HS-27A (cell line): ENCODE results near the gene LRMDA.

Source experiments
- DNase-seq: peaks from one replicate; pipeline ENCODE4 v3.0.0-alpha.2; 2012; ENCODE audit warnings: low read depth, missing footprints

Gene LRMDA

DNA sequence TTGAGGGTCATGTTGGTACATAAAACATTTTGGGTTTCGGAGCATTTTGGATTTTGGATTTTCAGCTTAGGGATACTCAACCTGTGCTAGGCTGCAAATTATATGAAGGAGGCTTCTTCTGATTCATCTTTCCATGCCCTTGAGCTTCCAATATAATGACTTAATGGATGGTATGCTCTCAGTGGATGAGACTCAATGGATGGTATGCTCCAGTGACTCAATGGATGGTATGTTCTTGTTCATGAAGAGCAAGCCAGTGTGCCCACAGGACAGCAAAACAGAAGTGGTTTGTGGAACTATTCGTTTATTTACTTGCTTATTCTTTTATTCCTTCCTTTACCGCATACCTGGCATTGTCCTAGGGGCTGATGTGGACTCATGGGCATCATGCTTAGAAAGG is 969.6 kb downstream of the LRMDA start:
- no peak for DNase-seq

DNA sequence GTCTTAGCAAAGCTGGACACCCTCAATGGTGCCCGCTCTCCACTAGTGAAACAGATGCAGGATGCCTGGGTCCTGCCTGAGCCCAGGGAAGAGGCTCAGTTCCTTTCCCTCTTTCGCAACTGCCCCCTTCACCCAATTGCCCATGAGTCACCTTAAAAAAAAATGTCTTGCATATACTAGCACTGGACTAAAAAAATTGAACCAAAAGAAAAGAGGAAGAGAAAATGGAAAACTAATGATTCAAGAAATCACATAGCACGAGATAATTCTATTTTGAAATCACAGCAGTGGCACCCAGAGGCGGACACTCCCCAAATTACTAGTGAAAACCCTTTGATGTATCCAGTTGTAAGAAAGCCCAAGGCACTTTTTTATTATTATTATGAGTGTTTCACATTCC is 972.5 kb downstream of the LRMDA start:
- no peak for DNase-seq

DNA sequence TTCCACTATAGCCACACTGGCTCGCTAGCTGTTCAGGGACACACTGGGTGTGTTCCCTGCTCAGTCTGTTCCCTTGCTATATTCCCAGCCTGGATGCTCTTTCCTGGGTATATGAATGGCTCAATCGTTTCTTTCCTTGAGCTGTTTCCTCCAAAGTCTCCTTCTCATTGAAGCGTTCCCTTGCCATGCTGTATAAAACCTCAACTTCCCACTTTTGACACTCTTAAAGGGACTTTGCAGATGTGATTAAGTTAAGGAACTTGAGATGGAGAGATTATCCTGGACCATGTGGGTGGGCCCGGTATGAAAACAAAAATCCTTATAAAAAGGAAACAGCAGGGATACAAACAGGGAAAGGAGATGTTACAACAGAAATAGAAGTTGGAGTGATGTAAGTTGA is 973.1 kb downstream of the LRMDA start:
- DNase-seq = no peak

DNA sequence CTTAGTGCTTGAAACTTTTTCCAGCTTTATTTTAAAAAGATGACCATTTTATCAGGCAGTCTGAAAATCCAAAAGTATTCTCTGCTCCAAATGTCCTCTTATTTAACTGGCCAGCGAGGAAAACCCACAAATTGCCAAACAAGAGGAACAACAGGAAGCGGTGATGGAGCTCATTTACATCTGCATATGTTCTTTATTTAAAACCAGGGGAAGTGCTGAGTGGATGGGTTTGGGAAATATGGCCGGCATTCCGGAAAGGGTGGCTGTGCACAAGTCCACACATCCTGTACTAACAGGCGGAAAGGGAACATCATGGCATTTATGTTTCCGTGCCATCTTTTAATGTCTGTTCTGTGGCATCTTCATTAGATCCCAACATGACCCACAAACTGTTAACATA is 974.5 kb downstream of the LRMDA start:
- no peak for DNase-seq

DNA sequence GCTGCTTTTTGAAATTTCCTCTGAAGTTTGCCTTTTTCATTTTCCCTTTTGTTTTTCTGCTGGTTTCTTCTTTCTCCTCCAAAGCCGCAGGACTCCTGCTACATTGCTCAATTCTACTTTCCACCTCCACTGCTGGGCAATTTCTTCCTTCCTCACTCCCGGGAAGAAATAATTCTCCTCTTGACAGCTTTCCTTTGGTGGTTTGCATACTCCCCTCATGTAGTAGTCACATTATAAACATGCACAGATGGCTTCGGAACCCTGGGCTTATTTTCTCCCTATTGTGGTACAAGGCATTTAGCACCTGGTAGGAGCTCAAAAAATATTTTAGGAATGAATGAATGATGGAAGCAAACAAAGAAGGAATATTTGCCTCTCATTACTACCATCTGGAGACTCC is 977.2 kb downstream of the LRMDA start:
- no peak for DNase-seq

DNA sequence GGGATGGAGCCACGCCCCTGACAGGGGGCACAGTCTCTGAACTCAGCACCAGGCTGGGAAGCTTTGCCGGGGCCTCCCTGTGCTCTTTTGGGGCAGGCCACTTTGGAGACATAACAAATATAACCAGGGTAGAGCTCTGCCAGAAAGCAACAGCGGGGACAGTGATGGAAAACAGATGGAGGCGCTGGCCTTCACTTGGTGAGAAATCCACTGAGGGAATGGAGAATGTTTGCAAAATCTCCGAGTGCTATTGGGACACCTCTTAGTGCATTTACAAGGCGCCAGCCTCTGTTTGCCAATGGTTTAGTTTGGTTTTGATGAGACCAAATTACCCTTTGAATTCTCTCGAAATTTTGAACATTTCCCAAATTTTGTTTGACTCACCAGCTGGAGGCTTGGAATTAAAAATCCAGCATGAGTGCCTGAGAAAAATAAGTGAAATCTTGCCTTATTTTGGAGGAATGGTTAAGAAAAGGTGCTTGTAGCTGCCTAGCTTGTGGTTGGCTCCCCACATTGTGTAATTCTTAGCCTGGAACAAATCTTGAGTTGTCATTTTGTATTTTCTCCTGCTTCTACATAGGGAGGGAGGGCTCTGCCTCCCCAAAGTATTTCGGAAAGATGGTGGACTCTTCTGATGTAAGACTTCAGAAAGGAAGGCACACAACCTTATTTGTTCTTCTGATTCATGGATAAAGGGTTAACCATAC is 980.5 kb downstream of the LRMDA start:
- no peak for DNase-seq

DNA sequence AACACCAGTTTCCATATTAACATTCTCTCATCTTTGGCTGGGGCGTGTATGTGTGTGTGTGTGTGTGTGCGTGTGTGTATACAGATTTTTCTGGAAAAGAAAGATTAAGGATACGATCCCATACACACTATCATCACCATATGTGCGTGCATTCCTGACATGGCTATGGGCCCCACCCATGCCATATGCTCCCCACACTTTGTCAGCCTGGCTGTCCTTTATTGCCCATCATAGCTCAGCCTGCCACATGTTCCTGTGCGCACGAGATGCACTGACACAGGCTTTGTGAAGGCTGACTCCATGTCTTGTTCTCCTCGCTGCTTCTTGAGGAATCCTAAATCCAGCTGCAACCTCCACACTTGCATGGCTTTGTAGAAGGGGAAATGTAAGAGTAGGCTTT is 984.1 kb downstream of the LRMDA start:
- no peak for DNase-seq

DNA sequence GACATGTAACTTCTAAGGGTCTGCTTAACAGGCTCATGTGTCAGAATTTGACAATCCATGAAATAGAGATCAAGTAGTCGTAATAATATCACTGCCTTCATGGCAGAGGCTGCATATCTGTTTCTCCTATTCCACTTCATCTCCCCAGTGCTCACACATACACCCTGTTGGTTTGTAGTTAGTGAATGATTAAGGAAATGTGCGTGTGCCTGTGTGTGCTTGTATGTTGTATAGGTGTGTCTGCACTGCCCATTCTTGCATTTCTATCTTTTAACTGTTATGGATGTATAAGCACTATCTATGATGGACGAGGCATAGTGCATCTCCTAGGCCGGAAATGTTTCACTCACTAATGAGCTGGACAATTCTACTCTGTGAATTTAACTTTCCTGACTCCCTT is 985.2 kb downstream of the LRMDA start:
- DNase-seq = no peak

DNA sequence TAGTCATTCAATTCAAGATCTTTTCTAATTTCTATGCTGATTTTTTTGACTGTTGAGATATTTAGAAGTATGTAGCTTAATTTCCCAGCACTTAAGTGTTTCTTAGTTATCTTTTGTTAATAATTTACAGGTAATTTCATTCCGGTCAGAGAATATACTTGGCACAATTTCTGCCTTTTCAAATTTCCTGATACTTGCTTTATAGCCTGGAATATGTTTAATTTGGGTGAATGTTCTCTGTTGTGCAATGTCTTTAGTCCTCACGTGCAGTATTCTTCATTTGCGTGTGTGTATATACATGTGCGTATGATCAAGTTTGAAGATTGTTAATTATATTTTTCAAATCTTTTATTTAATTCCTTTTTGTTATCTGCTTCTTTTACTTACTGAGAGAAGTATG is 989.3 kb downstream of the LRMDA start:
- no peak for DNase-seq

DNA sequence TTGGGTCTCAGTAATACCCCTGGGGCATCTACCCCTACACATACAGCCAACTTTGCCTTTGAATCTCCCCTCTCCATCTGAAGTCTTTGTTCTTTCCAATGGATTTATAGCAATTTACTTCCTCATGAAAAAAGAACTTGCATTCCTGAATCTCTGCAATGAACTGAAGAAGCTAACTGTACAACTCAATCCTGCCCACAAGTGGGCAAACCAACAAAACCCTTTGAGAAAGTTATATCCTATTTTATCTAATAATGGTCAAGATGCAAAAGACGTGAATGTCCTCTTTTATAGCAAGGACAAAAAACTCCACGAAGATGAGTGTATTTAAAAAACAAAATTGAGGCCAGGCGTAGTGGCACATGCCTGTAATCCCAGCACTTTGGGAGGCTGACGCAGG is 991.3 kb downstream of the LRMDA start:
- DNase-seq = no peak

DNA sequence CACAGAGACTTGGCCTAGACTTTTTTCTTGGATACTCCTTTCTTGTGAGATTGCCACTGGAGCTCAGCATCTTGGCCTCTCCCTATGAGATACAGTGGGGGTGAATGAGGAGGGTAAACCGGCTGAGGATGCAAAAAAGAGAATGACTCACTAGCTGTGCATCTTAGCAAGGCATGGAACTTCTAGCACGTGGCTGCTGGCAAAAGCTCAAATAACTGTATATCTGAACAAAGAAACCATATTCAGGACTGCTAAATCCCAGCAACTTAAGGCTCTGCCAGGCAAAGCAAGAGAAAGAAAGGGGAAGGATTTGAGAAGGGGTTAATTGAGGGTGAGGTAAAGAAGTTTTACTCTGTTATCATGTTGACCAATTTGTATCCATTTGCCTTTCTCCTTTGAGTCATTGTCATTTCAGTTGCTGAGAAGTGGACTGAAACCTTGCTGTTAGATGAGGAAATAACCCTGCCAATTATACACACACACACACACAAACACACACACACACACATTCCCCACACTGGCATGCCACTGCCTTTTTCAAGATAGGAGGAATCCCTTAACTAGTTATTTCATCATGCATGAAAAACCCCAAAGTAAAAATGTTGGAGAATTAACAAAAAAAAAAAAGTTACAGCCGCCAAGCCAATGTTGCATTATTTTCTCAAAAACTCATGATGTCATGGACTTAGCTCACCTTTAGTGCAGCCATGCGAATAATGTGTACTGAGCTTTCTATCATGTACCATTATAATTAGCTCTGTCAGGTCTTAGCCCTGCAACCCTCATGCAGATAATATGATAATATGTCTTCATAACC is 997.3 kb downstream of the LRMDA start:
- DNase-seq = peak; percentile 89

DNA sequence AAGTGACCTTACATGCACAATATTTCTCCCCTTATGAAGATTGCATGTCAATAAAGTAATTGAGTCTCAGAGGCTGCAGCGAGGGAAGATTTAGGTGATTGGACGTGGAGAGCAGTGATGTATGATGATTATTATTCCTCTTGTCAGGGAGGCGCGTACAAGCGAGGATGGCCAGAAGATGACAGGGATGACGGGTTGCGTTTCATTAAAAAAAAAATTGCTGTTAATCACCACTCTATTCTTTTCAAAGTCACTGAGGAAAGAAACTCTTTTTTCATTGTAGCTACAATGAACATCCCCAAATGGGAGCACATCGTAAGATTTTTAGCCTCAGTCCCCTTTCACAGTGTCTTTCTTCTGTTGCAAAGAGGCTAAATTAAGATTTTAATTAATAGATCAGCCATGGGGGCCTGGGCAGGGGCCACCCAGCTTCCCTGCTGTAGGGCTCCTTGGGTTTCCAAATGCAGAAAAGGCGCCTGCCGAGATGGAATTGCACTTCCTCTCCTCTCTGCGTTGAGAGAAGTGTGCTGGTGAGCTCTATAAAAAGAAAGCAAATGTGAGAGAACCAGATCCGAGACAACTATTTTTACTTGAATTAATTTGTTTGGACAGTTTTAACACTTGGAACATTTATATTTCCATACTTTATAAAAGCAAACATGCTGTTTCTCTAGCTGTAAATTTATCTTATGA is 998.1 kb downstream of the LRMDA start:
- no peak for DNase-seq

DNA sequence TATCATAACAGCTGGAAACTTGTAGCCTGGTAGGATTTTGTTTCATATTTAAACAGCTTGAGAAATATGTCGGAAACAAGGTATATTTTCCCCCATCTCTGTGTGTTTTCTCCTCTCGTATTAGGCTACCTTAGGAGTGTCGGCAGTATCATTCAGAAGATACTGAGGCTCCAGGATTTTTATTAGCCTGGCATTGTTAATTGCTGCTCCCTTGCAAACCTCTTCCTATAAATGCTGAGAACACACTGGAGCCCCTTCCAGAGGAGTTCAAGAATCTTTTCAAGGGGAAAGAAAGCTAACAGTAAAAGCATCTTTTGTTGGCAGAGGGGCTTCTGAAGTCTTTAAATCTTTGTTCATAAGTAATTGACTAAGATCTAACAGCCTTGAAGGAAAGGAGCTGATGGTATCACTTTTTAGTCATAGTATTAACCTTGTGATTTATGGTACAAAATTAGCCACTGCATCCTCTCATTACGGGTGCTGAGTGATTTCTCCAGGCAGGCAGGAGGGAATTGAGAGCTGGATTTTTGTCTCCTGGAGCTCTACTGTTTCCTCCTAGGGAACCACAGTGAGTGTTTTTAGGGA is 998.7 kb downstream of the LRMDA start:
- no peak for DNase-seq

DNA sequence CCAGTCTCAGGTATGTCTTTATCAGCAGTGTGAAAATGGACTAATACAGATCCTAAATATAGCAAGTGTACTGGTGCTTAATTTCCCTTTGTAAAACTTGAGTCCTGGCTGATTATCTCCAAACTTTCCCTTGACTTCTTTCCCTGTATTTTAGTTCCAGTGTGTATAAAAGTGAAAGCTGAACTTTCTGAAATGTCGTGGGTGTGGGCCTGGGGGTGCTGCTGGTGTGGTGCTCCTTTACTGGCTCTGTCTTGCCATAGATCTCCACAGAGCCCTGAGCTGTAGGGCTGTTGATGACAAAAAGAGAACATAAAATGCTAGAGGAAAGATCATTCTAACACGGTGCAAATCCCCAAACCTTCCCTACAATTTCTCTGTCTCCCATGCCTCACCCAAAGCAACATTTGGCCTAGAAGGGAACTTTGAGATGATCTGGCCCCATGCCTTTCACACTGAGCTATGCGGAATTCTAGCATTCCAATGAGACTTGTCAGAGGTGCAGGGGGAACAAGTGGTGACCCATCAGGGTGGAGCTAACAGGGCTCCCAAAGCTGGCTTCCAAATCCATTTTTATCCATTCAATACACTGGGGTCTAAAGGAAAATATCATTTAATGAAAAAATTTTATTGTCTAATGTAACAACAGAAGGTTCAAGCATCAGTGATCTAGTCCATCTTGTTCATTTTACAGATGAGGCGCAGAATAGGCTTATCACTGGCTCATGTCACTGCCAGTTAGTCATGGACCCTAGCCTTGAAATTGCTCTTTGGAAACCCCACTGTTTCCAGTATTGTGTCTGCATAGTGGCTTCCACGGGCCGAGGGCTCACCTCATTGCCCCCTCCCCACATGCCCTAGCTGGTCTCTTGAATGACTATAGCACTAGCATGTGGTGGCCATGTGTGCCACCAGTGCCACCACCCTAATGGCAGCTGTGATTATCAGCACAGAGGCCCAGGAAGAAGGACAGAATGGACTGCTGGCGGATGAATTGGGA is 1000.9 kb downstream of the LRMDA start:
- DNase-seq = peak; percentile 90

DNA sequence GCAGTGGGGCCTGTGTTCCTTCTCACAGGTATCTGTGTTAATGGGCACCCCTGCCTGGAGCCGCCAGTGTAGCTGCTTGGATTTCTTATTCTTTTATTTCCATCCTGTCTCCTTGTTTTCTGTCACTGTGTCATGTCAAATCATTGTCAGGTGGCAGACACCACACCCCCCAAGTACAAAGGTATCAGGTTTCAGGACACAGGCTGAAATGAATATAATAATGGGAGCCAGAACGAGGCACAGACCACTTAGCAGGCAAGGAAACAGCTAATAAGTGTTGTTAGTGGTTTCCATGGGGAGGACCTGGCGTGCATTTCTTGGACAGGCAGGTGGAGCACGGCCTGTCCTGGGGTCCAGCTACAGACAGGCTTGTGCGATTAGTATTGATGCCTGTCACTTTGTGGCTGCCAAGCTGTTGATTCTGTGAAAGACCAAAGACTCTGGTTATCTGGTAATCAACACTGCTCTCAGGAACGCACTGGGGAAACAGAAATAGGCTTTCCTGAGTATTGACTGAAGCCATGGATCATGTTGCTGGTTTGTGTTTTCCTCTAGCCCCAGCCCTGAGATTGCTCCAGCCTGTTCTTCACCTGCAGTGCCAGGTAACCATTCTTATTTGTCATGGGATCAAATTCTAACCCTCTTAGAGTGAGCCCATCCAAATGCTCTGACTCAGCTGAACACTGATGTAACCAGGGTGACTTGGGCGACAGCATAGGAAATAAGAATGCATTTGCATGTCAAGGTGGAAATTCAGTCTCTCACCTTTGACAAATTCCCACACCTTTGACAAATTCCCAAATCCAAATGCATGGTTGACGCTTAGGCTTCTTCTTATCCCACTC is 1002.0 kb downstream of the LRMDA start:
- no peak for DNase-seq

DNA sequence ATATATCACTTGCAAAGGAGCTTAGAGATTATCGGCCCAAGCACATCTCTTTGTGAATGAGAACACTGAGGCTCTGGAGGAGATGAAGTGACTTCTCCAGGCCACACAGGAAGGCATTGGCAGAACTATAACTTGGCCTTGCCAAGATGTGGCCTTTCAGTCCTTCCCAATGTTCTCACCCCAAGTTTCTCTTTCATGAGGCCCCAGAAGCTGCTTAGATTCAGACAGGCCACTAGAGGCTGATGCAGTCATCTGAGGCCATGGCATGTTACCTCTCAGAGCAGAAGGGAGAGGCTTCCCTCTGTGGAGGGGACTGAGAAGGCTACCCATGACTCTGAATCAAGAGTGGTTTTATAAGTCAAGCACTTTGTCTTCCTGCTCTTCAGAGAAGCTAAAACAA is 1003.7 kb downstream of the LRMDA start:
- no peak for DNase-seq

DNA sequence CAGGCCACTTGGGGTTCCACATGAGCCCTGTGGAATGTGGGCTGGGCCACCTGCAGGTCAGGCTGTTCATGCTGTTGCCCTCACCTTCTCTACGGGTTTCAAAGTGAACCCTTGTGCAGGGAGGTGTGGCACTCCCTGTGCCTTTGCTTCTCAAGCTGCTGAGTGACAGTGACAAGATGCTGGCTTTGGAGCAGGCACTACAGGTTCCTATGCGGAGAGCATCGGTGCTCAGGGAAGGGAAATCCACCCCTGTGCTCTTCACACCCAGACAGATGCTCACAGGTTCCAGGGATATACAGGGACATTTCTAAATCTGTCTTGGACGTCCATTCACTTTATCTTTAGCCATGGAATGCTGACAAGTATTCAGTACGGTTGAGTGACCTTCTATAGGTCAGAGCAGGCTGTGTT is 1005.0 kb downstream of the LRMDA start:
- DNase-seq = no peak

DNA sequence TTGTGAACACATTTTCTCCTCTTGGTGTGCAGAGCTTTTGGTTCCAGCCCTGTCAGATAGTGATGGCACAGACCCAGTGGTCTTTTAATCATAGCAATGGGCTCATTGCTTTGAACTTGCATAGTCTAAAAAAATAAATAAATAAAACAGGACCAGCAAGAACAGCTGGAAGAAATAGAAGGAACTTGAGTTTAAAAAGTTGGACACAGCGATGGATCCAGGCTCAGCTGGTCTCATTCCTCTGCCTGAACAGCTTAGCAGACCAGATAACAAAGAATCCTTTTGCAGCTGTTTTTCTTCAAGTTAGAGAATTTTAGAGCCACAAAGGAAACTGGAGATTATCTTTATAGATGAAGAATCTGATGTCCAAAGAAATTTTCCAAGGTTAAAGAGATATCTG is 1005.6 kb downstream of the LRMDA start:
- DNase-seq = no peak

DNA sequence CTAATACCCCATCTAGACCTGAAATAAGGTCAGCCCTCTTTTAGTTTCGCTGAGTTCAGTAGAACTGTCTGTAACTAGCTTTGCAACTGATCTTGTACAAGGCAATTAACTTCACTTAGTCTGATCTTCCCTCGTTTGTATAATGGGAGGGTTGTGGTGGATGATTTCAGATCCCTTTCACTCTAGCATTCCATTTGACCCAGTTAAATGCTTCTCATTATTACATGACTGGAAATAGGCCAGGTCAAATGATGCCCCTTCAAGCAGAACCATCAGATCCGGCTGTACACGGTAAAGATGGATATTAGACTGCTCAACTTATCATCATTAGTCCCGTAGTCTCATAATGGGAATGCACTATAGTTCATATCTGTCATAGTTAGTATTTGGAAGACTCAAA is 1009.0 kb downstream of the LRMDA start:
- DNase-seq = no peak

DNA sequence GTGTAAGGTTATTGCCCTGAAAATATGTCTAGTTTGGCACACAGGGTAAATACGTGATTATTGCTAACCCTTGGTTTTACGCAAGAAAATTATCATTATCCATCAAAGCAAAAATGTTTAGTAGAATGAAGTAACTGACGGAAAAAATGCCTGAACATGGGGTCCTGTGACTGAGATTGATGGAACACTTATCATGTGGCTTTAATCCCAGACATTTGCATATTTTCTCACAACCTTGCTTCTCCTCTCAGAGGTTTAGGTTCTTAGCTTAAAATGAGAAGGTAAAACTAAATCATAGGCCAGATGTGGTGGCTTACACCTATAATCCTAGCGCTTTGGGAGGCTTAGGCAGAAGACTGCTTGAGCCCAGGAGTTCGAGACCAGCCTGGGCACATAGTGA is 1010.7 kb downstream of the LRMDA start:
- no peak for DNase-seq
